Heart left ventricle (tissue), 13 donors: ENCODE results near the gene GAS7.

Experiments
- POLR2A ChIP-seq, 2 donors: fragments of 450-650 bp; IDR thresholded peaks; one replicate each; pipeline ENCODE4 v1.6.1; 2017; ENCODE audit warnings: antibody characterized with exemption in 2 of 2, mild to moderate bottlenecking in 2 of 2, moderate library complexity in 2 of 2
- TF ChIP-seq, protein P1 (sequence below), 12 donors: fragments of 200-600 bp; sonication (generic) in 4 of 12; IDR thresholded peaks; one replicate each; pipeline versions ENCODE4 v1.5.0 to v1.8.0; 2018 to 2022; ENCODE audit warnings: antibody characterized with exemption in 12 of 12, mild to moderate bottlenecking in 5 of 12
- donor health status: ischemic (EF 13 %, LVEDD 7.1; RV severe dilation, severe dysfunction).
- donor health status: DM: no; HTN: yes; CAD: no.
- donor health status: DM: no; HTN: no; CAD: no.
- donor health status: ischemic (EF 25% LVEDD 6.9; RV normal size, moderate dysfunction).
- donor health status: ischemic (EF 25% LVEDD 5.7; RV mildly dilated, moderate dysfunction).
- donor health status: ischemic (EF 35%, LVEDD 5.7; RV mildly dilated, moderate dysfunction).
- donor health status: nonischemic (EF 11% LVEDD 7.7; RV severe dilation, severe dysfunction).
- donor health status: DM: yes; HTN: yes; CAD: no.
- donor health status: PGD.
- donor health status: ischemic (EF 29% LVEDD 5.4; RV normal size, mild dysfunction).
- donor health status: nonischemic (EF 23%, LVEDD 6.1; RV moderate dilation, normal function).

DNA sequence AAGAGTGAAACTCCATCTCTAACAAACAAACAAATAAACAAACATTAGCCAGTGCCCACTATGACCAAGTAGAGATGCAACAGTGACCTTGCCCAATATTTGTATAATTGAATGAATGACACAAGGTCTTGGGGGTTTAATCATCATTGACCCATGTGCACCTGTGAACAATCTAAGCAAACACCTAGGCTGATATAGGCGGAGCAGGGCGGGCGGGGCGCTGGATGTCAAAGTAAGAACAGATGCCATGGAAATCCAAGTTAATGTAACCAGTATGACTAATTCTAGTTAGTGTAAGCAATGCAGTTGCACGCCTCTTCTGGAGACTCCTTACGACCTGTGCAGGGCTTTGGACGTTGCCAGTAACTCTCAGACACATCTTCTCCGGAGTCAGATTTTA is 310.9 kb downstream of the GAS7 start:
- TF ChIP-seq, protein P1, sequence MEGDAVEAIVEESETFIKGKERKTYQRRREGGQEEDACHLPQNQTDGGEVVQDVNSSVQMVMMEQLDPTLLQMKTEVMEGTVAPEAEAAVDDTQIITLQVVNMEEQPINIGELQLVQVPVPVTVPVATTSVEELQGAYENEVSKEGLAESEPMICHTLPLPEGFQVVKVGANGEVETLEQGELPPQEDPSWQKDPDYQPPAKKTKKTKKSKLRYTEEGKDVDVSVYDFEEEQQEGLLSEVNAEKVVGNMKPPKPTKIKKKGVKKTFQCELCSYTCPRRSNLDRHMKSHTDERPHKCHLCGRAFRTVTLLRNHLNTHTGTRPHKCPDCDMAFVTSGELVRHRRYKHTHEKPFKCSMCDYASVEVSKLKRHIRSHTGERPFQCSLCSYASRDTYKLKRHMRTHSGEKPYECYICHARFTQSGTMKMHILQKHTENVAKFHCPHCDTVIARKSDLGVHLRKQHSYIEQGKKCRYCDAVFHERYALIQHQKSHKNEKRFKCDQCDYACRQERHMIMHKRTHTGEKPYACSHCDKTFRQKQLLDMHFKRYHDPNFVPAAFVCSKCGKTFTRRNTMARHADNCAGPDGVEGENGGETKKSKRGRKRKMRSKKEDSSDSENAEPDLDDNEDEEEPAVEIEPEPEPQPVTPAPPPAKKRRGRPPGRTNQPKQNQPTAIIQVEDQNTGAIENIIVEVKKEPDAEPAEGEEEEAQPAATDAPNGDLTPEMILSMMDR (IDR thresholded peaks at IDR 0.05) = no peak
- no peak for TF ChIP-seq POLR2A (IDR thresholded peaks at IDR 0.05)
